MM.1S (cell line): Measurements from ENCODE around the gene GRK1.

Experiments used
- CTCF ChIP-seq: fragments of 300-600 bp; sonication (generic); IDR thresholded peaks from 2 replicates; pipeline ENCODE4 v1.5.1; 2016; ENCODE audit warnings: antibody characterized with exemption, low read length, mixed read lengths
- EZH2 ChIP-seq: fragments of 300-600 bp; sonication (generic); optimal IDR thresholded peaks from 2 replicates; pipeline ENCODE3; 2017; ENCODE audit warnings: low read depth, mild to moderate bottlenecking, antibody characterized with exemption, low read length, mixed read lengths
- EZH2phosphoT487 ChIP-seq: fragments of 300-600 bp; sonication (generic); IDR thresholded peaks from 2 replicates; pipeline ENCODE4 v1.6.1; 2018; ENCODE audit warnings: antibody characterized with exemption, low read length

- TF ChIP-seq CTCF (no peak), EZH2phosphoT487 (no peak), EZH2 (no peak)
Observed at GRCh38 chr13:113784645-113785024, 117.6 kb downstream of the GRK1 start.
